HepG2 (cell line): ENCODE data around the gene FBXL22. TPM values are rescaled to one million over a fixed set of nuclear protein-coding genes. Genes with fewer than 3 reads are reported as not detected.

Experiments
- ERF ChIP-seq: IDR thresholded peaks from 2 replicates; pipeline ENCODE4 v1.6.1; 2018; ENCODE audit warnings: missing biosample characterization, missing genetic modification reagents
- GATAD2A ChIP-seq: IDR thresholded peaks from 2 replicates; pipeline ENCODE4 v1.6.1; 2016
- HNF4G ChIP-seq, 2 experiments: sonication (generic) in 1 of 2; formaldehyde crosslinking in 1 of 2; IDR thresholded peaks; 2 replicates each; pipeline versions ENCODE4 v1.4.0 to v1.6.1; 2011 to 2020; ENCODE audit warnings: borderline replicate concordance in 2 of 2, low read depth in 2 of 2, mild to moderate bottlenecking in 2 of 2, low read length in 1 of 2, missing genetic modification reagents in 1 of 2, moderate library complexity in 1 of 2
- HOXA7 ChIP-seq: sonication (generic); formaldehyde crosslinking; IDR thresholded peaks from 2 replicates; pipeline ENCODE4 v1.8.1; 2022; ENCODE audit warnings: mild to moderate bottlenecking, missing genetic modification reagents, moderate library complexity
- KAT8 ChIP-seq: IDR thresholded peaks from 2 replicates; pipeline ENCODE4 v1.6.1; 2016; ENCODE audit warnings: missing genetic modification reagents, missing compliant biosample characterization
- MEF2D ChIP-seq: sonication (generic); formaldehyde crosslinking; IDR thresholded peaks from 2 replicates; pipeline ENCODE4 v1.5.1; 2020; ENCODE audit warnings: mild to moderate bottlenecking, missing genetic modification reagents
- NKX3-1 ChIP-seq: sonication (generic); formaldehyde crosslinking; IDR thresholded peaks from 2 replicates; pipeline ENCODE4 v1.5.0; 2020; ENCODE audit warnings: missing genetic modification reagents
- SRSF1 ChIP-seq: fragments of 200-400 bp; formaldehyde crosslinking; optimal IDR thresholded peaks from 2 replicates; pipeline ENCODE3; 2017; ENCODE audit warnings: mild to moderate bottlenecking, low read depth, low read length, moderate library complexity
- ZBTB8A ChIP-seq: sonication (generic); formaldehyde crosslinking; IDR thresholded peaks from 2 replicates; pipeline ENCODE4 v1.4.0; 2020; ENCODE audit warnings: mild to moderate bottlenecking, low read depth, missing genetic modification reagents, borderline replicate concordance
- ZFP1 ChIP-seq: IDR thresholded peaks from 2 replicates; pipeline ENCODE4 v1.6.1; 2016
- ZFP37 ChIP-seq: sonication (generic); formaldehyde crosslinking; IDR thresholded peaks from 2 replicates; pipeline ENCODE4 v1.4.0; 2020; ENCODE audit warnings: missing genetic modification reagents, borderline replicate concordance
- ZNF30 ChIP-seq: sonication (generic); formaldehyde crosslinking; IDR thresholded peaks from 2 replicates; pipeline ENCODE4 v1.5.0; 2020; ENCODE audit warnings: mild to moderate bottlenecking, missing genetic modification reagents
- ZNF350 ChIP-seq: sonication (generic); formaldehyde crosslinking; IDR thresholded peaks from 2 replicates; pipeline ENCODE4 v1.4.0; 2020; ENCODE audit warnings: mild to moderate bottlenecking, low read depth, missing genetic modification reagents, borderline replicate concordance
- ZNF530 ChIP-seq: sonication (generic); formaldehyde crosslinking; IDR thresholded peaks from 2 replicates; pipeline ENCODE4 v1.5.0; 2020; ENCODE audit warnings: low read depth, mild to moderate bottlenecking, missing genetic modification reagents
- ZNF563 ChIP-seq: sonication (generic); formaldehyde crosslinking; IDR thresholded peaks from 2 replicates; pipeline ENCODE4 v1.8.0; 2022; ENCODE audit warnings: mild to moderate bottlenecking, moderate library complexity, missing genetic modification reagents
- ZNF713 ChIP-seq: sonication (generic); formaldehyde crosslinking; IDR thresholded peaks from 2 replicates; pipeline ENCODE4 v1.4.0; 2020; ENCODE audit warnings: mild to moderate bottlenecking, missing genetic modification reagents
- ZNF737 ChIP-seq: sonication (generic); formaldehyde crosslinking; IDR thresholded peaks from 2 replicates; pipeline ENCODE4 v1.5.0; 2020; ENCODE audit warnings: missing genetic modification reagents, mild to moderate bottlenecking, borderline replicate concordance
- ZNF878 ChIP-seq: sonication (generic); formaldehyde crosslinking; IDR thresholded peaks from 2 replicates; pipeline ENCODE4 v1.8.1; 2023; ENCODE audit warnings: mild to moderate bottlenecking, missing genetic modification reagents, moderate library complexity
- polyA plus RNA-seq, 8 experiments: library from polyadenylated mRNA; depleted of rRNA in 3 of 8; stranded (reverse) in 7 of 8; unstranded in 1 of 8; fragments of >200 nt; fragmentation: Illumina TruSeq in 4 of 8; extraction: Trizol in 4 of 8; gene quantifications; 2 replicates each; pipeline versions ENCODE4 v1.2.1 to v1.2.3, GENCODE V29; 2011 to 2016; ENCODE audit warnings: low read depth in 4 of 8, missing spikeins in 1 of 8, mixed read lengths in 1 of 8; ENCODE audit not compliant: insufficient read depth in 1 of 8
- total RNA-seq, 5 experiments: library from RNA; depleted of rRNA; stranded (reverse); fragments of >200 nt; fragmentation: Illumina TruSeq; extraction: Trizol; gene quantifications; 2 replicates each; pipeline ENCODE4 v1.2.3, GENCODE V29; 2016; ENCODE audit warnings: low read depth in 1 of 5
- TF ChIP-seq, protein P1 (sequence below): IDR thresholded peaks from 2 replicates; pipeline ENCODE4 v1.6.1; 2018; ENCODE audit warnings: missing genetic modification reagents
- TF ChIP-seq, protein P2 (sequence below): sonication (generic); formaldehyde crosslinking; IDR thresholded peaks from 2 replicates; pipeline ENCODE4 v1.4.0; 2020; ENCODE audit warnings: missing genetic modification reagents
- TF ChIP-seq, protein P3 (sequence below): sonication (generic); formaldehyde crosslinking; IDR thresholded peaks from 2 replicates; pipeline ENCODE4 v1.5.0; 2020; ENCODE audit warnings: missing genetic modification reagents
- TF ChIP-seq, protein P4 (sequence below): IDR thresholded peaks from 2 replicates; pipeline ENCODE4 v1.6.1; 2016

Gene FBXL22
- total and polyA plus RNA-seq, 2 of the 13 experiments (the other 11 are each of a cell fraction or from before 2014, with no cell fraction given) = 0.15 to 0.33 TPM

DNA sequence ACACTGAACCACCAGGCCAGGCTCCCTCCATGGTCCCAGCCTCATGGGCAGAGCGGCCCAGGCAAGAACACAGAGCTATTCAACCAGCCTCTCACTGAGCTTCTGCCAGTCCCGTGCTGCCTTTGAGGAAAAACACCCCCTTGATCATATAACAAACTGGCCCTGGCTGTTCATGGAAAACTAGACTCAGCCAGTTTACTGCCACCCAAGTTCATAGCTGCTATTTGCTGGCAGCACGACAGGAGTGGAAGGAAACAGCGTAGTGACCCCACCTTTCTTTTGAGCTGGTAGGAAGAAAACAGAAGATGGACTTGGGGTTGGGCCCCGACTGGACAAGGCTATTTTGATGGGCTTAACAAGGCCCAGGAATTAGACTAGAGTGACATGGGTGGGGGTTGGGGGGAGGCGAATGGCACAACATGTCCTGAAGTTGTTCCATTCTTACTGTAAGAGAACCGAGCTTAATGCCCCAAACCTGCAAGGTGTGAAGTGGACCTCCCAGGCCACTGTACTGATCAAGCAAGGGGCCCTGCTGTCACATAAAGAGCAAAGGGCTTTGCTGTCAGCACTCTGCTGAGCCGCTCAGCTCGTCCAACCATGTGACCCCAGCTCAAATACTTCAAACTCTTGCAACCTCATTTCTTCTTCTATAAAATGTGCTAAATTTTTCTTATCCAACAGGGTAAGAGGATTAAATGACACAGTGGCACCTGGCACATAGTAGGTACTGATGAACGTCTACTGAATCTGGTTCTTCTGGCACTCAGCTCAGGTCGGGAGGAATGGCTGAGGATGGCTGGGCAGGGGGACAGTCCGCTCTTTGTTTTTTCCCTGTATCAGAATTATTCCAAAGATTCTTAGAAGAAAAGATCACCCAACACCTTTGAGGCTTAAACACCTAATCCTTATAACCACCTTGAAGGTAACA is 1.6 kb downstream of the FBXL22 start (continued):
- TF ChIP-seq, protein P1, sequence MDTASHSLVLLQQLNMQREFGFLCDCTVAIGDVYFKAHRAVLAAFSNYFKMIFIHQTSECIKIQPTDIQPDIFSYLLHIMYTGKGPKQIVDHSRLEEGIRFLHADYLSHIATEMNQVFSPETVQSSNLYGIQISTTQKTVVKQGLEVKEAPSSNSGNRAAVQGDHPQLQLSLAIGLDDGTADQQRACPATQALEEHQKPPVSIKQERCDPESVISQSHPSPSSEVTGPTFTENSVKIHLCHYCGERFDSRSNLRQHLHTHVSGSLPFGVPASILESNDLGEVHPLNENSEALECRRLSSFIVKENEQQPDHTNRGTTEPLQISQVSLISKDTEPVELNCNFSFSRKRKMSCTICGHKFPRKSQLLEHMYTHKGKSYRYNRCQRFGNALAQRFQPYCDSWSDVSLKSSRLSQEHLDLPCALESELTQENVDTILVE (CRISPR knock-in tag) = no peak
- TF ChIP-seq ZNF30 (CRISPR knock-in tag) = no peak
- no peak for TF ChIP-seq NKX3-1 (CRISPR knock-in tag)
- TF ChIP-seq, protein P2, sequence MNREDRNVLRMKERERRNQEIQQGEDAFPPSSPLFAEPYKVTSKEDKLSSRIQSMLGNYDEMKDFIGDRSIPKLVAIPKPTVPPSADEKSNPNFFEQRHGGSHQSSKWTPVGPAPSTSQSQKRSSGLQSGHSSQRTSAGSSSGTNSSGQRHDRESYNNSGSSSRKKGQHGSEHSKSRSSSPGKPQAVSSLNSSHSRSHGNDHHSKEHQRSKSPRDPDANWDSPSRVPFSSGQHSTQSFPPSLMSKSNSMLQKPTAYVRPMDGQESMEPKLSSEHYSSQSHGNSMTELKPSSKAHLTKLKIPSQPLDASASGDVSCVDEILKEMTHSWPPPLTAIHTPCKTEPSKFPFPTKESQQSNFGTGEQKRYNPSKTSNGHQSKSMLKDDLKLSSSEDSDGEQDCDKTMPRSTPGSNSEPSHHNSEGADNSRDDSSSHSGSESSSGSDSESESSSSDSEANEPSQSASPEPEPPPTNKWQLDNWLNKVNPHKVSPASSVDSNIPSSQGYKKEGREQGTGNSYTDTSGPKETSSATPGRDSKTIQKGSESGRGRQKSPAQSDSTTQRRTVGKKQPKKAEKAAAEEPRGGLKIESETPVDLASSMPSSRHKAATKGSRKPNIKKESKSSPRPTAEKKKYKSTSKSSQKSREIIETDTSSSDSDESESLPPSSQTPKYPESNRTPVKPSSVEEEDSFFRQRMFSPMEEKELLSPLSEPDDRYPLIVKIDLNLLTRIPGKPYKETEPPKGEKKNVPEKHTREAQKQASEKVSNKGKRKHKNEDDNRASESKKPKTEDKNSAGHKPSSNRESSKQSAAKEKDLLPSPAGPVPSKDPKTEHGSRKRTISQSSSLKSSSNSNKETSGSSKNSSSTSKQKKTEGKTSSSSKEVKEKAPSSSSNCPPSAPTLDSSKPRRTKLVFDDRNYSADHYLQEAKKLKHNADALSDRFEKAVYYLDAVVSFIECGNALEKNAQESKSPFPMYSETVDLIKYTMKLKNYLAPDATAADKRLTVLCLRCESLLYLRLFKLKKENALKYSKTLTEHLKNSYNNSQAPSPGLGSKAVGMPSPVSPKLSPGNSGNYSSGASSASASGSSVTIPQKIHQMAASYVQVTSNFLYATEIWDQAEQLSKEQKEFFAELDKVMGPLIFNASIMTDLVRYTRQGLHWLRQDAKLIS (CRISPR knock-in tag) = no peak
- TF ChIP-seq, protein P3, sequence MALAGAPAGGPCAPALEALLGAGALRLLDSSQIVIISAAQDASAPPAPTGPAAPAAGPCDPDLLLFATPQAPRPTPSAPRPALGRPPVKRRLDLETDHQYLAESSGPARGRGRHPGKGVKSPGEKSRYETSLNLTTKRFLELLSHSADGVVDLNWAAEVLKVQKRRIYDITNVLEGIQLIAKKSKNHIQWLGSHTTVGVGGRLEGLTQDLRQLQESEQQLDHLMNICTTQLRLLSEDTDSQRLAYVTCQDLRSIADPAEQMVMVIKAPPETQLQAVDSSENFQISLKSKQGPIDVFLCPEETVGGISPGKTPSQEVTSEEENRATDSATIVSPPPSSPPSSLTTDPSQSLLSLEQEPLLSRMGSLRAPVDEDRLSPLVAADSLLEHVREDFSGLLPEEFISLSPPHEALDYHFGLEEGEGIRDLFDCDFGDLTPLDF (CRISPR knock-in tag) = 0 out of 2 replicates have a peak, but pooled peaks have one; percentile 30
- TF ChIP-seq SRSF1 = no peak
- no peak for TF ChIP-seq HOXA7 (CRISPR knock-in tag)
- no peak for TF ChIP-seq ZBTB8A
- TF ChIP-seq ZNF878 = no peak
- TF ChIP-seq, protein P4, sequence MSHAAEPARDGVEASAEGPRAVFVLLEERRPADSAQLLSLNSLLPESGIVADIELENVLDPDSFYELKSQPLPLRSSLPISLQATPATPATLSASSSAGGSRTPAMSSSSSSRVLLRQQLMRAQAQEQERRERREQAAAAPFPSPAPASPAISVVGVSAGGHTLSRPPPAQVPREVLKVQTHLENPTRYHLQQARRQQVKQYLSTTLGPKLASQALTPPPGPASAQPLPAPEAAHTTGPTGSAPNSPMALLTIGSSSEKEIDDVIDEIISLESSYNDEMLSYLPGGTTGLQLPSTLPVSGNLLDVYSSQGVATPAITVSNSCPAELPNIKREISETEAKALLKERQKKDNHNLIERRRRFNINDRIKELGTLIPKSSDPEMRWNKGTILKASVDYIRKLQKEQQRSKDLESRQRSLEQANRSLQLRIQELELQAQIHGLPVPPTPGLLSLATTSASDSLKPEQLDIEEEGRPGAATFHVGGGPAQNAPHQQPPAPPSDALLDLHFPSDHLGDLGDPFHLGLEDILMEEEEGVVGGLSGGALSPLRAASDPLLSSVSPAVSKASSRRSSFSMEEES (CRISPR knock-in tag) = peak; percentile 38; the same call in 1 of the 2 replicates
- TF ChIP-seq ZNF713 (CRISPR knock-in tag) = no peak
- TF ChIP-seq ZFP1 (CRISPR knock-in tag) = no peak
- no peak for TF ChIP-seq ZFP37
- no peak for TF ChIP-seq ERF (CRISPR knock-in tag)
- TF ChIP-seq ZNF563 = no peak
- TF ChIP-seq ZNF530 (CRISPR knock-in tag) = no peak
- no peak; the same call in 1 of the 2 replicates for TF ChIP-seq GATAD2A
- no peak for TF ChIP-seq ZNF737
- TF ChIP-seq HNF4G (IDR thresholded peaks at IDR 0.05; ENCODE audit: borderline replicate concordance, low read depth, low read length) = 0 out of 2 replicates have a peak, but pooled peaks have one; percentile 49
- no peak for TF ChIP-seq HNF4G (CRISPR knock-in tag; IDR thresholded peaks at IDR 0.05; ENCODE audit: borderline replicate concordance, low read depth)
- TF ChIP-seq ZNF350 (CRISPR knock-in tag) = no peak
- TF ChIP-seq KAT8 (CRISPR knock-in tag) = peak; percentile 18; the same call in 1 of the 2 replicates
- no peak; the same call in 1 of the 2 replicates for TF ChIP-seq MEF2D (CRISPR knock-in tag)
